Fibroblast of the aortic adventitia (primary cell): ENCODE results near the gene CASP6. TPM values are rescaled to one million over a fixed set of nuclear protein-coding genes. Genes with fewer than 3 reads are reported as not detected.

ENCODE experiments used
- DNase-seq: peaks from one replicate; pipeline ENCODE4 v3.0.0-alpha.2; 2010; ENCODE audit warnings: low read depth
- H3K4me3 ChIP-seq: 2 replicates; pipeline ENCODE4 v1.5.1; 2011; ENCODE audit warnings: low read depth, mild to moderate bottlenecking, control low read depth, low read length, moderate library complexity
- total RNA-seq: library from RNA; depleted of rRNA; stranded (reverse); fragments of >200 nt; gene quantifications from 2 replicates; pipeline ENCODE4 v1.2.3, GENCODE V29; 2012; ENCODE audit warnings: low replicate concordance
- TF ChIP-seq, protein P1 (sequence below): IDR thresholded peaks from 2 replicates; pipeline ENCODE4 v1.5.1; 2011; ENCODE audit warnings: mild to moderate bottlenecking, low read length, control low read depth, inconsistent platforms; ENCODE audit not compliant: insufficient read depth

CASP6 gene
- total RNA-seq, 1 donor = 20.4 TPM

DNA sequence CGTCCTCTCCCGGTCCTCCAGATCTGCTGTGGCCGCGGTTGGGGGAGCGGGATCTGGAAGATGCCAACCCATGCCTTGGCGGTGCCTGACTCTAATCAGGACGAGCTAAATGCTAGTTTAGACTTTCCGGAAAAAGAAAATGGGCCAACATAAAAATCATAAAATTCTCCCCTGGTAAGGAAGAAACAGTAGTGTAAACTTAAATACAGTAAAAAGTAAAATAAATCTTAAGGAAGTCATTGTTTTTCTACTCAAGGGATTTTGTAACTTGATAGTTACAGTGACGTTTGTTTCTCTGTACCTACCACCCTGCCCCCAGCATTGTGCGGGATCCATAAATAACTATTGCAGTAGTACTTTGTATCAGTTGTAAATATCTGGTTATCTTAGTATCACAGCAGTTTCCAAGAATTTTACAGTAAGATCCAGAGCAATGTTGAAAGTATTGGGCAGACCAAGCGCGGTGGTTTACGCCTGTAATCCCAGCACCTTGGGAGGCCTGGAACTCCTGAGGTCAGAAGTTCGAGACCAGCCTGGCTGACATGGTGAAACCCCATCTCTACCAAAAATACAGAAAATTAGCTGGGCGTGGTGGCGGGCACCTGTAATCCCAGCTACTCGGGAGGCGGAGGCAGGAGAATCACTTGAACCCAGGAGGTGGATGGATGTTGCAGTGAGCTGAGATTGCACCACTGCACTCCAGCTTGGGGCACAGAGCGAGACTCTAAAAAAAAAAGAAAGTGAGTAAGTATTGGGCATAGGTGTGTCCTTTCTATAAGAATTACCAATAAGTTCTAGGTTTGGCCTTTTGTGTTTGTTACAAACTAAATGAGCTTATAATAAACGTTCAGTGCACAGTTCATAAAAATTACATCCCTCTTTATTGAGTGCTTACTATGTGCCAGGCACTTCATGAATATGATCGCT, 27.6 kb upstream of the CASP6 start:
- H3K4me3 ChIP-seq = peak overlapping the region; percentile 91
- TF ChIP-seq, protein P1, sequence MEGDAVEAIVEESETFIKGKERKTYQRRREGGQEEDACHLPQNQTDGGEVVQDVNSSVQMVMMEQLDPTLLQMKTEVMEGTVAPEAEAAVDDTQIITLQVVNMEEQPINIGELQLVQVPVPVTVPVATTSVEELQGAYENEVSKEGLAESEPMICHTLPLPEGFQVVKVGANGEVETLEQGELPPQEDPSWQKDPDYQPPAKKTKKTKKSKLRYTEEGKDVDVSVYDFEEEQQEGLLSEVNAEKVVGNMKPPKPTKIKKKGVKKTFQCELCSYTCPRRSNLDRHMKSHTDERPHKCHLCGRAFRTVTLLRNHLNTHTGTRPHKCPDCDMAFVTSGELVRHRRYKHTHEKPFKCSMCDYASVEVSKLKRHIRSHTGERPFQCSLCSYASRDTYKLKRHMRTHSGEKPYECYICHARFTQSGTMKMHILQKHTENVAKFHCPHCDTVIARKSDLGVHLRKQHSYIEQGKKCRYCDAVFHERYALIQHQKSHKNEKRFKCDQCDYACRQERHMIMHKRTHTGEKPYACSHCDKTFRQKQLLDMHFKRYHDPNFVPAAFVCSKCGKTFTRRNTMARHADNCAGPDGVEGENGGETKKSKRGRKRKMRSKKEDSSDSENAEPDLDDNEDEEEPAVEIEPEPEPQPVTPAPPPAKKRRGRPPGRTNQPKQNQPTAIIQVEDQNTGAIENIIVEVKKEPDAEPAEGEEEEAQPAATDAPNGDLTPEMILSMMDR = no peak
- DNase-seq = no peak

DNA sequence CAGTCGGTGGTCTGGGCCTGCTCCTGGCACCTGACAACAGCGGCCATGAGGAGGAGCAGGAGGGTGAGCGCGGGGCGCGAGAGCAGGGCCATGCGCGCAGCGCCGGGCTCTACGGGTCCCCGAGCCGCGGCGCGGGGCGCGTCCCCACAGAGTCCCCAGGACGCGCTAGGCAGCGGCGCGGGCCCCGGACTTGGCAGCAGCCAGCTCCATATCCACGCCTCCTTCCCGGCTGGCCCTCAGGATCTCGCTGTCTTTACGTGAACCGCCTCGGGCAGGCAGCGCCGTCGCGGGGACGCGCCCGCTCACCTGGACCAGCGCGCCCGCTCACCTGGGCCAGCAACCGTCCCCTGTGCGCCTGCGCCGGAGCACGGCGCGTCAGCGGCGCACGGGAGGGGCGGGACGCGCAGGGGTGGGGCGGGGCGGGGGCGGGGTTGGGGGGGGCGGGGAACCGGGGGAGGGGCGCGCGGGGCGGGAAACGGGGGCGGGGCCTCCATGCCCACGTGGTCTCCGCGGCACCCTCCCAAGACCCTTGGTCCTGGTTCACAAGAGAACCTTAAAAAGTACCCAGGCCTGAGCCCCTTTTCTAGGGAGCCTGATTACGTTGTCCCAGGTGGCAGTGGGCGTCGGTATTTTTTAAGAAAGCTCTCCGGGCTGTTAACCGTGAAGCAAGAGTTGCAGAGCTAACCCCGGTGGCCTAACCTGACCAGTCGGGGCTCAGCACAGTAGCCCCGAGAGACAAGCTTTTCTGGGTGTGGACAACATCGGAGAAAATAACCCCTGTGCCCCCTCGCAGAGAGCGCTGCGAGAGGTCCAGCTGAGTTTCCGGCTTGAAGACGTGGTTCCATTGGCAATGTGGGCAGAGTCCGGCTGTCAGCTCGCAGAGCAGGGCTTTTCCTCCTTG, 26.7 kb upstream of the CASP6 start, which contains the start of gene PLA2G12A:
TSS of gene PLA2G12A (minus strand) at position 353 of the 901 bp plus-strand sequence. CDS start at position 92, 261 bp downstream.
- peak within 1 kb of the TSS; percentile 91 for H3K4me3 ChIP-seq
- DNase-seq = peak; percentile 55
- TF ChIP-seq, protein P1 = no peak

DNA sequence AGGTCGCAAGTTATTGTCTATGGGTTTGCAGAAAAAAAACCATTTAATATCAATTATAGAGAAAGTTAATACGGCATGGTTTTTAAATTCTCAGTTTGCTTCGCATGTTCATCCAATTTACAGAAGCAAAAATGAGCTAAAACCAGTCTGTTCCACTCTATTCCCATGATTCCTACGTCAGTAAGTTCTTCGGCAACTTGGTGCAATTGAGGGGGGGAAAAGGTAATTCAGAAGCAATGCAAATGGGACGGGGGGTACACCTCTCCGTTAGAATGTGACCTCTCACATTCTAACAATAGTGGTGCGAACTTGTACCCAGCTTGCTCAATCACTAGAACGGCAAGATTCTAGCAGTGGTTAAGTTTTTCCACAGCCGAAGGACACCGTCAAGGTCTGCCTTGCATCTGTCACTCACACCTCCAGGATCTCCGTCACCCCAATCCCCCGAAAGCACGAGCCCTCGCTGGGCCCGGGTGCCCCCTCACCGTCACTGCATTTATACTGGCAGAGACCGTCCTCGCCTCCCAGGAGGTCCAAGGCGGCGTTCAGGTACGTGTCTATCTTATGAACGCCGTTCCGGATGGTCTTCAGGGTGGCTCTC, 26.0 kb upstream of the CASP6 start:
- TF ChIP-seq, protein P1 = no peak
- H3K4me3 ChIP-seq = peak overlapping the region; percentile 91
- peak; percentile 20 for DNase-seq

DNA sequence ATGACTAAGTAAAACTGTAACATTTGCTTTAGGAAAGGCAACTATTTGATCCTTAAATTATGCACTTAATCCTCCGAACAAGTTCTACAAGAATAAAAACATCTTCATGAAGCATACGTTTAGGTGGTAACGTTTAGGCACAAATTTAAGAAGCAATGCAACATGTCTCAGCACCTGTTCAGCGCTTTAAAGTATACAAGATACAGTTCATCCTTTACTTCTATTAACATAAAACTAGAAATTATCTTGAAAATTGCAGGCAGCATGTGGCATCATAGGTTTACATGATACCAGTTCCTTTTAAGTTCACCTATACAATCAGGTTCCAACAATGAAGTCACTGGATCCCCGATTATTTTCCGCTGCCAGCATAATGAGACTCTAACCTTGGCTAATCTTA, 25.1 kb upstream of the CASP6 start:
- TF ChIP-seq, protein P1 = no peak
- DNase-seq = no peak
- H3K4me3 ChIP-seq = peak overlapping the region; percentile 10

DNA sequence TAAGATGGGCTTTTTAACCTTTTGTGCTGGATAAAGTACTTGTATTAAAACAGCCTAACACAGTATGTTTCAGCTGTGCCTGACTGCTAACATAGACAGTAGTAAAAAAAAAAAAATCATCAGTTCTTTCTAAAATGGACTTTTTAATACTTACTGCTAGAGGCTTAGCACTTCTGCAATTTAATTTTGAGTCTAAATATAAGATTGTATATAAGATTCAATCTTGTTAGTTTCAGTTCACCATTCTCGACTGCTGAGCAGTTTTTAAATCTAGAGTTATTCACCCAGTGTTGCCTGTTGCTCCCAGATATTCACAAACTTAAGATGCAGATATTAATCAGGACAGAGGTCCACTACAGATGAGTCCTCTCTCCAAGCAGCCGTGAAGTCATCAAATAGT, 19.9 kb upstream of the CASP6 start:
- DNase-seq = no peak
- H3K4me3 ChIP-seq = no peak overlapping the region
- TF ChIP-seq, protein P1 = no peak

DNA sequence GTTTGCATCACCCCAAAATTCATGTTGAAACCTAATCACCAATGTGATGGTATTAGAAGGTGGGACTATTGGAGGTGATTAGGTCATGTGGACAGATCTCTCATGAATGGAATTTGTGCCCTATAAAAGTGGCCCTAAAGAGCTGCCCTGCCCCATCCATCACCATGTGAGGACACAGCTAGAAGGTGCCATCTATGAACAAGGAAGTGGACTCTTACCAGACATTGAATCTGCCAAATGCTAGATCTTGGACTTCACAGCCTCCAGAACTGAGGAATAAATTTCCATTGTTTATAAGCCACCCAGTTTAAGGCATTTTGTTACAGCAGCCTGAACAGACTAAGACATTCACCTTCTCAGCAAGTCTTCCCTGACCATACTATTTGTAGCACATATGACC, 19.1 kb upstream of the CASP6 start:
- TF ChIP-seq, protein P1 = no peak
- no peak for DNase-seq

More for the DNA sequence above, 19.1 kb upstream of the CASP6 start:
- H3K4me3 ChIP-seq = no peak overlapping the region
